Endodermal cell (in vitro differentiated cells): ENCODE data around the gene GPSM1. TPM values are rescaled to one million over a fixed set of nuclear protein-coding genes. Genes with fewer than 3 reads are reported as not detected.

ENCODE experiments used
- DNase-seq: peaks from one replicate; pipeline ENCODE4 v3.0.0-alpha.2; 2017
- H3K27ac ChIP-seq: 2 replicates; pipeline ENCODE4 v1.5.1; 2013; ENCODE audit warnings: mild to moderate bottlenecking, low read depth, low read length, moderate library complexity
- H3K27me3 ChIP-seq: 2 replicates; pipeline ENCODE4 v1.6.1; 2013; ENCODE audit warnings: mild to moderate bottlenecking, low read length, moderate library complexity; ENCODE audit not compliant: insufficient read depth, control insufficient read depth, poor library complexity, severe bottlenecking
- H3K36me3 ChIP-seq: 2 replicates; pipeline ENCODE4 v1.7.0; 2013; ENCODE audit warnings: mild to moderate bottlenecking, low read length, moderate library complexity; ENCODE audit not compliant: control insufficient read depth, insufficient read depth
- H3K4me1 ChIP-seq: one replicate; pipeline ENCODE4 v1.7.0; 2013; ENCODE audit warnings: low read length; ENCODE audit not compliant: control insufficient read depth, insufficient read depth
- H3K4me3 ChIP-seq: 2 replicates; pipeline ENCODE4 v1.5.1; 2013; ENCODE audit warnings: mild to moderate bottlenecking, low read length, moderate library complexity
- H3K9ac ChIP-seq: 2 replicates; pipeline ENCODE4 v1.6.1; 2013; ENCODE audit warnings: mild to moderate bottlenecking, low read length, moderate library complexity; ENCODE audit not compliant: poor library complexity, severe bottlenecking; ENCODE audit errors: extremely low read depth
- H3K9me3 ChIP-seq: 2 replicates; pipeline ENCODE4 v1.6.1; 2013; ENCODE audit warnings: mild to moderate bottlenecking, low read length, moderate library complexity; ENCODE audit not compliant: control insufficient read depth
- H3K27ac Mint-ChIP-seq: 2 replicates; pipeline ENCODE4 v1.8.0; 2020; ENCODE audit warnings: mixed read lengths
- H3K27me3 Mint-ChIP-seq: 2 replicates; pipeline ENCODE4 v1.8.0; 2021; ENCODE audit warnings: mild to moderate bottlenecking, mixed read lengths; ENCODE audit not compliant: insufficient read depth
- H3K36me3 Mint-ChIP-seq: 2 replicates; pipeline ENCODE4 v1.8.0; 2020; ENCODE audit warnings: low read depth, mixed read lengths
- H3K4me1 Mint-ChIP-seq: 2 replicates; pipeline ENCODE4 v1.8.0; 2020; ENCODE audit warnings: mixed read lengths
- H3K4me3 Mint-ChIP-seq: 2 replicates; pipeline ENCODE4 v1.8.0; 2020; ENCODE audit warnings: mild to moderate bottlenecking, moderate library complexity, mixed read lengths
- H3K9me3 Mint-ChIP-seq: 2 replicates; pipeline ENCODE4 v1.8.0; 2020; ENCODE audit warnings: mild to moderate bottlenecking, mixed read lengths
- CTCF ChIP-seq: fragments of 200-600 bp; sonication (generic); conservative IDR thresholded peaks from 2 replicates; pipeline ENCODE4 v1.5.0; 2021; ENCODE audit warnings: antibody characterized with exemption, mild to moderate bottlenecking
- WGBS, 2 experiments: methylation state at CpG; one replicate each; pipeline versions ENCODE4 v1.1.5 to v1.1.7; 2013; ENCODE audit warnings: missing lambda C conversion rate in 2 of 2, mixed read lengths in 1 of 2; ENCODE audit not compliant: insufficient coverage in 1 of 2, insufficient read length in 1 of 2; 5-methylcytosine and 5-hydroxymethylcytosine counted together
- total RNA-seq, 2 donors: library from RNA; stranded (reverse); fragmentation: NEBNext Ultra II Directional in 1 of 2; extraction: Animal tissue kit (Norgen Biotek cat#: 25700) in 1 of 2; gene quantifications; 2 replicates in 1 of 2; 3 replicates in 1 of 2; pipeline ENCODE4 v1.2.1, GENCODE V29; 2021

GPSM1 gene
- total RNA-seq, 2 donors from 2014 or later = 37.2 to 38.6 TPM

- TF ChIP-seq CTCF = no peak
- Mint-ChIP-seq H3K9me3 (no peaks in the 10 kb centered on the region), H3K27ac (no peak overlapping the region), H3K4me1 (no peaks in the 10 kb centered on the region), H3K4me3 (no peak overlapping the region), H3K27me3 (no peaks in the 10 kb centered on the region), H3K36me3 (peaks cover 65% of the 10 kb centered on the region)
- peaks cover 91% of the 10 kb centered on the region for H3K36me3 ChIP-seq
- H3K4me1 ChIP-seq = no peaks in the 10 kb centered on the region
- no peaks in the 10 kb centered on the region for H3K27me3 ChIP-seq
- H3K27ac ChIP-seq = no peak overlapping the region
- H3K9me3 ChIP-seq = no peaks in the 10 kb centered on the region
- H3K4me3 ChIP-seq = no peak overlapping the region
- no peak overlapping the region for H3K9ac ChIP-seq
- DNase-seq = no peak
- WGBS, 2 experiments = 95 to 96% methylated on average over 24 to 28 of the region's 28 CpGs
Measured at GRCh38 chr9:136391737-136392537, 64.6 kb downstream of the GPSM1 start.

- no peak overlapping the region for H3K4me3 ChIP-seq
- WGBS, 2 experiments = 90 to 98% methylated on average over 11 to 21 of the region's 21 CpGs
- H3K27me3 Mint-ChIP-seq = no peaks in the 10 kb centered on the region
- H3K9me3 Mint-ChIP-seq = no peaks in the 10 kb centered on the region
- H3K27ac Mint-ChIP-seq = no peak overlapping the region
- H3K9ac ChIP-seq = no peak overlapping the region
- no peak for TF ChIP-seq CTCF
- H3K27me3 ChIP-seq = no peaks in the 10 kb centered on the region
- no peaks in the 10 kb centered on the region for H3K4me1 ChIP-seq
- H3K4me1 Mint-ChIP-seq = no peaks in the 10 kb centered on the region
- no peak for DNase-seq
- H3K27ac ChIP-seq = no peak overlapping the region
- peaks cover 61% of the 10 kb centered on the region for H3K36me3 Mint-ChIP-seq
- no peak overlapping the region for H3K4me3 Mint-ChIP-seq
- peaks cover 88% of the 10 kb centered on the region for H3K36me3 ChIP-seq
- H3K9me3 ChIP-seq = no peaks in the 10 kb centered on the region
Measured at GRCh38 chr9:136392538-136393449, 65.5 kb downstream of the GPSM1 start.

- H3K9ac ChIP-seq = no peak overlapping the region
- H3K36me3 ChIP-seq = peaks cover 89% of the 10 kb centered on the region
- H3K4me1 Mint-ChIP-seq = no peaks in the 10 kb centered on the region
- 95 to 98% methylated on average over 9 to 17 of the region's 17 CpGs for WGBS, 2 experiments
- peaks cover 57% of the 10 kb centered on the region for H3K36me3 Mint-ChIP-seq
- no peaks in the 10 kb centered on the region for H3K27me3 Mint-ChIP-seq
- no peak for TF ChIP-seq CTCF
- no peak for DNase-seq
- H3K4me1 ChIP-seq = peaks cover 3% of the 10 kb centered on the region
- H3K4me3 ChIP-seq = no peak overlapping the region
- H3K27me3 ChIP-seq = no peaks in the 10 kb centered on the region
- H3K9me3 ChIP-seq = no peaks in the 10 kb centered on the region
- no peak overlapping the region for H3K27ac ChIP-seq
- no peak overlapping the region for H3K27ac Mint-ChIP-seq
- H3K4me3 Mint-ChIP-seq = no peak overlapping the region
- no peaks in the 10 kb centered on the region for H3K9me3 Mint-ChIP-seq
Measured at GRCh38 chr9:136393531-136393930, 66.2 kb downstream of the GPSM1 start.
